Aorta (tissue), 5 donors: Measurements from ENCODE around the gene CACNB4. TPM values are rescaled to one million over a fixed set of nuclear protein-coding genes. Genes with fewer than 3 reads are reported as not detected.

Source experiments
- ATAC-seq: fragments of 200-7000 bp; cut with Tn5 transposase; one replicate; pipeline ENCODE4 v1.9.1; 2022; ENCODE audit warnings: moderate library complexity; ENCODE audit not compliant: low FRiP score
- DNase-seq, 2 donors: peaks; one replicate each; pipeline ENCODE4 v3.0.0-alpha.2; 2020
- H3K27ac ChIP-seq, 2 donors: one replicate each; pipeline ENCODE4 v1.5.1; 2013; ENCODE audit warnings: low read length in 2 of 2, mild to moderate bottlenecking in 2 of 2, moderate library complexity in 2 of 2, control low read depth in 1 of 2, inconsistent platforms in 1 of 2, low read depth in 1 of 2
- H3K27me3 ChIP-seq, 2 donors: one replicate each; pipeline ENCODE4 v1.6.1; 2013; ENCODE audit warnings: control low read depth in 1 of 2, low read length in 1 of 2, mild to moderate bottlenecking in 1 of 2, moderate library complexity in 1 of 2; ENCODE audit not compliant: insufficient read depth in 2 of 2, control insufficient read depth in 1 of 2
- H3K36me3 ChIP-seq, 2 donors: one replicate each; pipeline ENCODE4 v1.6.1; 2013; ENCODE audit warnings: control low read depth in 1 of 2, low read length in 1 of 2, mild to moderate bottlenecking in 1 of 2; ENCODE audit not compliant: insufficient read depth in 2 of 2, control insufficient read depth in 1 of 2
- H3K4me1 ChIP-seq, 2 donors: one replicate each; pipeline ENCODE4 v1.6.1; 2013; ENCODE audit warnings: low read length in 2 of 2, control low read depth in 1 of 2, mild to moderate bottlenecking in 1 of 2, moderate library complexity in 1 of 2; ENCODE audit not compliant: insufficient read depth in 2 of 2, control insufficient read depth in 1 of 2
- H3K4me3 ChIP-seq, 2 donors: one replicate each; pipeline ENCODE4 v1.5.1; 2013; ENCODE audit warnings: low read length in 2 of 2, control low read depth in 1 of 2, mild to moderate bottlenecking in 1 of 2
- H3K9me3 ChIP-seq: one replicate; pipeline ENCODE4 v1.6.1; 2013; ENCODE audit warnings: mild to moderate bottlenecking, low read length; ENCODE audit not compliant: control insufficient read depth
- WGBS, 2 donors: extraction: QIAGEN DNeasy Blood & Tissue Kit; methylation state at CpG; one replicate each; pipeline ENCODE4 v1.1.7; 2013; 5-methylcytosine and 5-hydroxymethylcytosine counted together
- intact Hi-C, 2 donors: fragments of 100-400 bp; cut with DNase I; formaldehyde crosslinking; loops; one replicate each; pipeline versions ENCODE4 v1.14.2 to v1.15.0; 2022
- long read RNA-seq, 2 donors: library from polyadenylated mRNA; unstranded; transcript quantifications; one replicate each; pipeline ENCODE4 v2.0.0, GENCODE V29; 2020 to 2021
- polyA plus RNA-seq, 2 donors: library from polyadenylated mRNA; stranded (reverse); fragments of 200-250 nt; gene quantifications; one replicate each; pipeline ENCODE4 v1.2.3, GENCODE V29; 2013
- total RNA-seq, 2 donors: library from RNA; stranded (reverse); fragmentation: NEBNext Ultra II Directional; extraction: Animal tissue kit (Norgen Biotek cat#: 25700); gene quantifications; one replicate each; pipeline ENCODE4 v1.2.1, GENCODE V29; 2021
- donor health status: healthy with polysubstance abuse.
- donor health status: Bipolar disorder and iron deficiency.
- donor health status: DM: no; HTN: no; CAD: no.
- donor health status: DM: no; HTN: no; CAD: no.
- donor health status: DM: yes; HTN: yes; CAD: no.

The CACNB4 gene
- total RNA-seq (10 to 100 TPM in 1 of 2 donors, 1 to 10 TPM in 1; 5.0 to 14.3 TPM), polyA plus RNA-seq (1 to 10 TPM; 1.2 to 1.5 TPM)
- long read RNA-seq, donor 1, full-length matches to known transcripts: 1 of 11 reads
- long read RNA-seq, donor 1, partial matches to known transcripts: 5 of 11 reads
- long read RNA-seq, donor 1, other reads (novel, unspliced or antisense): 5 of 11 reads
- long read RNA-seq, donor 2, full-length matches to known transcripts: 1 of 7 reads
- long read RNA-seq, donor 2, partial matches to known transcripts: 0 of 7 reads
- long read RNA-seq, donor 2, other reads (novel, unspliced or antisense): 6 of 7 reads

GRCh38 chr2:152098496-152099366 lies at the start of gene CACNB4:
Gene CACNB4 (minus strand): TSS chr2:152099044.
- Histone ChIP-seq H3K36me3 (no peaks in the 10 kb centered on the region), H3K27me3 (no peaks in the 10 kb centered on the region), H3K4me1 (peaks cover 0 to 2% of the 10 kb centered on the region in 2 donors), H3K9me3 (no peaks in the 10 kb centered on the region), H3K27ac (no peak within 1 kb of the TSS), H3K4me3 (peak within 1 kb of the TSS; percentile 42 to 79)
- DNase-seq: peak; percentile 47 to 78
- 1% methylated on average over 55 to 73 of the region's 73 CpGs for WGBS, 2 donors
- peak; percentile 69 for ATAC-seq
- intact Hi-C loops: no loop called here

GRCh38 chr2:152134488-152135280 lies 35.8 kb upstream of the CACNB4 start:
- intact Hi-C loops: no loop called here
- Histone ChIP-seq H3K9me3 (no peaks in the 10 kb centered on the region), H3K27me3 (no peaks in the 10 kb centered on the region), H3K4me3 (no peak overlapping the region), H3K27ac (no peak overlapping the region), H3K36me3 (no peaks in the 10 kb centered on the region), H3K4me1 (peaks cover 0 to 2% of the 10 kb centered on the region in 2 donors)
- DNase-seq (no peak), ATAC-seq (no peak)
- 61 to 71% methylated on average over 5 of the region's 5 CpGs for WGBS, 2 donors

GRCh38 chr2:152132306-152132705 lies 33.5 kb upstream of the CACNB4 start:
- H3K36me3 ChIP-seq: no peaks in the 10 kb centered on the region
- H3K27ac ChIP-seq: no peak overlapping the region
- peaks cover 0 to 2% of the 10 kb centered on the region in 2 donors for H3K4me1 ChIP-seq
- no peak overlapping the region for H3K4me3 ChIP-seq
- 6 to 19% methylated on average over 1 of the region's 1 CpG for WGBS, 2 donors
- DNase-seq (no peak), ATAC-seq (no peak)
- intact Hi-C loops: no loop called here
- H3K27me3 ChIP-seq: no peaks in the 10 kb centered on the region
- H3K9me3 ChIP-seq: no peaks in the 10 kb centered on the region

- ATAC-seq: no peak
- H3K27ac ChIP-seq: no peak overlapping the region
- intact Hi-C loops: loop anchor here in 1 of 2 donors (10.0 kb wide), 1 partner anchor 83 kb away; no protein-coding TSS in a partner anchor
- peaks cover 0 to 5% of the 10 kb centered on the region in 2 donors for H3K36me3 ChIP-seq
- no peak for DNase-seq
- H3K27me3 ChIP-seq: no peaks in the 10 kb centered on the region
- H3K4me1 ChIP-seq: no peaks in the 10 kb centered on the region
- H3K9me3 ChIP-seq: no peaks in the 10 kb centered on the region
- H3K4me3 ChIP-seq: no peak overlapping the region
These were observed 28.8 kb upstream of the CACNB4 start for GRCh38 chr2:152127628-152128027.

- WGBS, 2 donors: 89 to 93% methylated on average over 4 of the region's 4 CpGs
- Histone ChIP-seq H3K9me3 (no peaks in the 10 kb centered on the region), H3K27me3 (no peaks in the 10 kb centered on the region), H3K4me3 (no peak overlapping the region), H3K4me1 (no peaks in the 10 kb centered on the region), H3K27ac (no peak overlapping the region), H3K36me3 (peaks cover 2 to 5% of the 10 kb centered on the region in 2 donors)
- ATAC-seq (no peak), DNase-seq (no peak)
- intact Hi-C loops: loop anchor here in 1 of 2 donors (10.0 kb wide), 1 partner anchor 82 kb away; no protein-coding TSS in a partner anchor
These were observed 27.8 kb upstream of the CACNB4 start for GRCh38 chr2:152126664-152127063.

GRCh38 chr2:152122161-152122560 lies 23.3 kb upstream of the CACNB4 start:
- H3K36me3 ChIP-seq: peaks cover 2 to 8% of the 10 kb centered on the region in 2 donors
- WGBS, 2 donors: 96 to 100% methylated on average over 2 of the region's 2 CpGs
- no peaks in the 10 kb centered on the region for H3K4me1 ChIP-seq
- no peak overlapping the region for H3K27ac ChIP-seq
- no peaks in the 10 kb centered on the region for H3K27me3 ChIP-seq
- ATAC-seq (no peak), DNase-seq (no peak)
- intact Hi-C loops: loop anchor here in 1 of 2 donors (10.0 kb wide), 1 partner anchor 77 kb away; no protein-coding TSS in a partner anchor
- no peak overlapping the region for H3K4me3 ChIP-seq
- no peaks in the 10 kb centered on the region for H3K9me3 ChIP-seq

GRCh38 chr2:152120430-152120829 lies 21.6 kb upstream of the CACNB4 start:
- Histone ChIP-seq H3K27me3 (no peaks in the 10 kb centered on the region), H3K27ac (no peak overlapping the region), H3K9me3 (no peaks in the 10 kb centered on the region), H3K4me3 (no peak overlapping the region), H3K4me1 (no peaks in the 10 kb centered on the region), H3K36me3 (peaks cover 2 to 6% of the 10 kb centered on the region in 2 donors)
- WGBS, 2 donors: 85 to 92% methylated on average over 1 of the region's 1 CpG
- ATAC-seq: no peak
- intact Hi-C loops: loop anchor here in 1 of 2 donors (10.0 kb wide), 1 partner anchor 76 kb away; no protein-coding TSS in a partner anchor
- DNase-seq: no peak

- intact Hi-C loops: loop anchor here in 1 of 2 donors (10.0 kb wide), 1 partner anchor 61 kb away; no protein-coding TSS in a partner anchor
- no peak overlapping the region for H3K4me3 ChIP-seq
- H3K27me3 ChIP-seq: no peaks in the 10 kb centered on the region
- DNase-seq (no peak), ATAC-seq (no peak)
- H3K9me3 ChIP-seq: no peaks in the 10 kb centered on the region
- no peak overlapping the region for H3K27ac ChIP-seq
- peaks cover 0 to 3% of the 10 kb centered on the region in 2 donors for H3K36me3 ChIP-seq
- H3K4me1 ChIP-seq: no peaks in the 10 kb centered on the region
- 93 to 95% methylated on average over 3 of the region's 3 CpGs for WGBS, 2 donors
These were observed 17.1 kb upstream of the CACNB4 start for GRCh38 chr2:152115952-152116351.
